Stomach (tissue), 9 donors: ENCODE results near the gene PPP1R1C. TPM values are rescaled to one million over a fixed set of nuclear protein-coding genes. Genes with fewer than 3 reads are reported as not detected.

Experiments
- DNase-seq, 2 donors: peaks; one replicate each; pipeline versions ENCODE4 v3.0.0 to v3.0.0-alpha.2; 2013 to 2019
- H3K27ac ChIP-seq, 5 donors: fragments of 200-600 bp in 4 of 5; sonication (generic) in 4 of 5; one replicate each; pipeline ENCODE4 v1.5.1; 2013 to 2019; ENCODE audit warnings: mild to moderate bottlenecking in 1 of 5, moderate library complexity in 1 of 5
- H3K27me3 ChIP-seq, 3 donors: fragments of 200-600 bp; sonication (generic); one replicate each; pipeline ENCODE4 v1.5.1; 2017 to 2019; ENCODE audit warnings: mixed run types in 1 of 3
- H3K36me3 ChIP-seq, 4 donors: fragments of 200-600 bp; sonication (generic); 1 replicate in 3 of 4; 2 replicates in 1 of 4; pipeline ENCODE4 v1.5.1; 2016 to 2019
- H3K4me1 ChIP-seq, 4 donors: fragments of 200-600 bp; sonication (generic); one replicate each; pipeline ENCODE4 v1.5.1; 2016 to 2019
- H3K4me3 ChIP-seq, 4 donors: fragments of 200-600 bp; sonication (generic) in 3 of 4; one replicate each; pipeline ENCODE4 v1.5.1; 2016 to 2019; ENCODE audit warnings: mild to moderate bottlenecking in 1 of 4
- H3K9me3 ChIP-seq, 4 donors: fragments of 200-600 bp; sonication (generic); one replicate each; pipeline ENCODE4 v1.5.1; 2016 to 2019
- CTCF ChIP-seq, 7 experiments: fragments of 450-650 bp in 4 of 7; fragments of 200-600 bp in 3 of 7; sonication (generic) in 3 of 7; IDR thresholded peaks; one replicate each; pipeline ENCODE4 v1.5.1; 2016 to 2019; ENCODE audit warnings: antibody characterized with exemption in 7 of 7, control low read depth in 2 of 7, mild to moderate bottlenecking in 1 of 7
- EP300 ChIP-seq: sonication (generic); formaldehyde crosslinking; IDR thresholded peaks from one replicate; pipeline ENCODE4 v1.6.1; 2017; ENCODE audit warnings: antibody characterized with exemption
- POLR2A ChIP-seq, 4 donors: fragments of 450-650 bp; IDR thresholded peaks; one replicate each; pipeline ENCODE4 v1.6.1; 2016; ENCODE audit warnings: antibody characterized with exemption in 4 of 4, control low read depth in 2 of 4, mild to moderate bottlenecking in 1 of 4, moderate library complexity in 1 of 4
- POLR2AphosphoS5 ChIP-seq, 3 donors: sonication (generic); formaldehyde crosslinking; IDR thresholded peaks; one replicate each; pipeline ENCODE4 v1.6.1; 2016; ENCODE audit warnings: antibody characterized with exemption in 3 of 3
- WGBS, 5 donors: extraction: QIAGEN DNeasy Blood & Tissue Kit in 3 of 5; methylation state at CpG; one replicate each; pipeline versions ENCODE4 v1.1.5 to v1.1.7; 2013 to 2018; 5-methylcytosine and 5-hydroxymethylcytosine counted together
- intact Hi-C: fragments of 100-400 bp; cut with DNase I; formaldehyde crosslinking; loops from one replicate; pipeline ENCODE4 v1.15.1; 2023; ENCODE audit warnings: low total_unique reads
- polyA plus RNA-seq, 3 donors: library from polyadenylated mRNA; stranded (reverse); fragments of 200-250 nt; gene quantifications; one replicate each; pipeline ENCODE4 v1.2.3, GENCODE V29; 2013
- total RNA-seq, 5 donors: library from RNA; depleted of rRNA; stranded (reverse); fragments of >200 nt; gene quantifications; one replicate each; pipeline versions ENCODE4 v1.1.0 to v1.2.3, GENCODE V29; 2014 to 2016
- donor health status: healthy with polysubstance abuse.
- donor health status: Bipolar disorder and iron deficiency.
- donor health status: healthy.

PPP1R1C gene
- total and polyA plus RNA-seq, 8 donors = 1.6 to 10.4 (median 3.9) TPM; not detected in 4

GRCh38 chr2:182113334-182113733 lies 127.7 kb downstream of the PPP1R1C start:
- H3K4me3 ChIP-seq = no peak overlapping the region
- no peak overlapping the region for H3K27ac ChIP-seq
- no peaks in the 10 kb centered on the region for H3K36me3 ChIP-seq
- no peaks in the 10 kb centered on the region for H3K4me1 ChIP-seq
- intact Hi-C loops = no loop called here
- DNase-seq = no peak
- 78 to 83% (median 80%) methylated on average over 3 of the region's 3 CpGs for WGBS, 5 donors
- no peak for TF ChIP-seq EP300
- no peak for TF ChIP-seq POLR2A (IDR thresholded peaks at IDR 0.05)
- no peak for TF ChIP-seq POLR2AphosphoS5 (IDR thresholded peaks at IDR 0.05)
- no peak for TF ChIP-seq CTCF (IDR thresholded peaks at IDR 0.05)
- H3K27me3 ChIP-seq = no peaks in the 10 kb centered on the region
- H3K9me3 ChIP-seq = no peaks in the 10 kb centered on the region

- Histone ChIP-seq H3K4me3 (no peak overlapping the region), H3K36me3 (no peaks in the 10 kb centered on the region), H3K27ac (no peak overlapping the region), H3K4me1 (no peaks in the 10 kb centered on the region), H3K9me3 (no peaks in the 10 kb centered on the region), H3K27me3 (no peaks in the 10 kb centered on the region)
- intact Hi-C loops = no loop called here
- no peak for DNase-seq
- TF ChIP-seq POLR2A (IDR thresholded peaks at IDR 0.05) (no peak), CTCF (IDR thresholded peaks at IDR 0.05) (no peak), POLR2AphosphoS5 (IDR thresholded peaks at IDR 0.05) (no peak), EP300 (no peak)
Measured at GRCh38 chr2:182115258-182115657, 129.6 kb downstream of the PPP1R1C start.

GRCh38 chr2:182116774-182117173 lies 131.1 kb downstream of the PPP1R1C start:
- no peak overlapping the region for H3K27ac ChIP-seq
- H3K4me1 ChIP-seq = no peaks in the 10 kb centered on the region
- 80 to 86% (median 84%) methylated on average over 2 of the region's 2 CpGs for WGBS, 5 donors
- no peaks in the 10 kb centered on the region for H3K27me3 ChIP-seq
- DNase-seq = no peak
- no peaks in the 10 kb centered on the region for H3K9me3 ChIP-seq
- H3K4me3 ChIP-seq = no peak overlapping the region
- intact Hi-C loops = no loop called here
- TF ChIP-seq EP300 (no peak), CTCF (IDR thresholded peaks at IDR 0.05) (no peak), POLR2A (IDR thresholded peaks at IDR 0.05) (no peak), POLR2AphosphoS5 (IDR thresholded peaks at IDR 0.05) (no peak)
- H3K36me3 ChIP-seq = no peaks in the 10 kb centered on the region

- Histone ChIP-seq H3K27ac (no peak overlapping the region), H3K4me3 (no peak overlapping the region), H3K9me3 (no peaks in the 10 kb centered on the region), H3K36me3 (no peaks in the 10 kb centered on the region), H3K4me1 (no peaks in the 10 kb centered on the region), H3K27me3 (no peaks in the 10 kb centered on the region)
- DNase-seq = no peak
- WGBS, 5 donors = 75 to 89% (median 83%) methylated on average over 1 of the region's 1 CpG
- intact Hi-C loops = no loop called here
- TF ChIP-seq CTCF (IDR thresholded peaks at IDR 0.05) (no peak), POLR2AphosphoS5 (IDR thresholded peaks at IDR 0.05) (no peak), POLR2A (IDR thresholded peaks at IDR 0.05) (no peak), EP300 (no peak)
Measured at GRCh38 chr2:182117196-182117595, 131.5 kb downstream of the PPP1R1C start.
